HG03571 (cell line): ENCODE measurements around the gene PLEKHA4.

Experiments
- ATAC-seq: cut with Tn5 transposase; IDR thresholded peaks from one replicate; pipeline ENCODE4 v1.9.1; 2021; ENCODE audit not compliant: unreplicated experiment

PLEKHA4 gene

DNA sequence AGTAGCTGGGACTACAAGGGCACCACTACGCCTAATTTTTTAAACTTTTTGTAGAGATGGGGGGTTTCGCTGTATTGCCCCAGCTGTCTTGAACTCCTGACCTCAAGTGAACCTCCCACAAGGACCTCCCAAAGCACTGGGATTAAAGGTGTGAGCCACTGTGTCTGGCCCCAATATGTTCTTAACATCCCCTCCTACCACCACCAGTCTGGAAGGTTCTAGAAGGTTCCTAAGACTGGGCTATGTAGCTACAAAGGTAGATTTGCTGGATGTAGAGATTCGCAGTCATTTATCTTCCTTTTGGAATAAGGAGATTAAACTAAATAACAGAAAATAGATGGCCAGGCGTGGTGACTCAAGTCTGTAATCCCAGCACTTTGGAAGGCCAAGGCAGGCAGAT, 37.5 kb downstream of the PLEKHA4 start:
- ATAC-seq = no peak

DNA sequence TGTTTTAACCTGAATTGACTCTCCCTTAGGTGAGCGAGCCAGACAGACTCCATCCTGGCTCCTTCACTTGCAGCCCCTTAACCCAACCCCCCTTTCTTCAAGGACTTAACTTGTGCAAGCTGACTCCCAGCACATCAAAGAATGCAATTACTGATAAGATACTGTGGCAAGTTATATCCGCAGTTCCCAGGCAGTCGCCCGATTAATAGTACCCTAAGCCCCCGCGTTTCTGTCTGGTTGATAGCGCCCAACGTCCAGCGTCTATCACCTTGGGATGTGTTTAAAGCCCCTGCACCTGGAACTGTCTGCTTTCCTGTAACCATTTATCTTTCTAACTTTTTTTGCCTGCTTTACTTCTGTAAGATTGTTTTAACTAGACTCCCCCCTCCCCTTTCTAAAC, 38.3 kb downstream of the PLEKHA4 start:
- ATAC-seq = no peak

GRCh38 chr19:48826606-48827020, 41.8 kb downstream of the PLEKHA4 start:
- no peak for ATAC-seq

GRCh38 chr19:48822514-48822913, 45.9 kb downstream of the PLEKHA4 start:
- no peak for ATAC-seq

DNA sequence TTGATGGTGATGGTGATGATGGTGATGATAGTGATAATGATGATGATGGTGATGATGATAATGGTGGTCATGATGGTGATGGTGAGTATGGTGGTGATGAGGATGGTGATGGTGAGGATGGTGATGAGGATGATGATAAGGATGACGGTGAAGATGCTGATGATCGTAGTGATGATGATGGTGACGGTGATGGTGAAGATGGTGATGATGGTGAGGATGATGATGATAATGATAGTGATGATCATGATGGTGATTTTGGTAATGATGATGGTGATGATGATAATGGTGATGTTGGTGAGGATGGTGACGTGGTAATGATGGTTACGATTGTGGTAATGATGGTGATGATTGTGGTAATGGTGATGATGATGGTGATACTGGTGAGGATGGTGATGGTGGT, 46.8 kb downstream of the PLEKHA4 start:
- ATAC-seq = no peak

- no peak for ATAC-seq
Observed at GRCh38 chr19:48819366-48819816, 49.0 kb downstream of the PLEKHA4 start.

GRCh38 chr19:48818234-48818820, 50.1 kb downstream of the PLEKHA4 start:
- no peak for ATAC-seq

DNA sequence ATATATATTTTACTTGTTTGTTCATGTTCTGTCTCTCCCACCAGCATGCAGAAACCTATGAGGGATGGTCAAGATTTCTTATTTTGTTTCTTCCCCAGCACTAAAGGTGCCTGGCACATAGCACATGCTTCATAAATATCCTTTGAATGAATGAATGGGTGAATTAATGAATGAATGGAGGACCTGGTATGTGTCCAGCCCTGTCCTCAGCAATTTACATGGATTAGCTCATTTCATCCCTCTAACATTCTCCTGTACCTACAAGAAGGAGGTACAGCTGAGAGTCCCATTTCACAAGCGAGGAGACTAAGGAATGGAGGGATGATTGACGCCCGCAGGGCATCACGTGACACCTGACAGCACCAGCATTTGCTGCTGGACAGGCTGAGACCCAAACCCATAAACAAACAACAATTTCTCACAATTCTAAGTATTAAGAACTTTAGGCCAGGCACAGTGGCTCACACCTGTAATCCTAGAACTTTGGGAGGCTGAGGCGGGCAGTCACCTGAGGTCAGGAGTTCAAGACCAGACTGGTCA, 50.8 kb downstream of the PLEKHA4 start:
- ATAC-seq = no peak

DNA sequence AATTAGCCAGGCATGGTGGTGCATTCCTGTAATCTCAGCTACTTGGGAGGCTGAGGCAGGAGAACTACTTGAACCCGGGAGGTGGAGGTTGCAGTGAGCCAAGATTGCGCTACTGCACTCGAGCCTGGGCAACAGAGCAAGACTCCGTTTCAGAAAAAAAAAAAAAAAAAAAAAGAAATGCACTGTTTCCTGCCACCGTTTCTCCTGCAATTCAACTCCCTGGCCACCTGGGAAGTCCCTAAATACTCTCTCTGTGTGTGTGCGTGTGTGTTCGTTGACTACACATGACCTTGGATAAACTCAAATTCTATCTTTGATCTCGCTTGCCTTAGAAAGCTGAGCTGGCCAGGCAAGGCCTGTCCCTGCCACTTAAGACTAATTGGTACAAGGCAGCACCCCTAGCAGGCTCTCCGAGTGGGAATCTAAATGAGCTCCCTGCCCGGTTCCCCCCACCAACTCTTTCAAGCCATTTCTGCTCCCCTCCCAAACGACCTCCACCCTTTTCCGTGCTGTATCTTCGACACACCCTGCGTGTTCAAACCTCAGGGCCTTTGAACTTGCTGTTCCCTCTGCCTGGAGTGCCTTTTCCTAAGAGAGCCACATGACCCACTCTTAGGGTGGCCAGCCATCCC, 52.4 kb downstream of the PLEKHA4 start:
- no peak for ATAC-seq

GRCh38 chr19:48814895-48815294, 53.5 kb downstream of the PLEKHA4 start:
- ATAC-seq = no peak

DNA sequence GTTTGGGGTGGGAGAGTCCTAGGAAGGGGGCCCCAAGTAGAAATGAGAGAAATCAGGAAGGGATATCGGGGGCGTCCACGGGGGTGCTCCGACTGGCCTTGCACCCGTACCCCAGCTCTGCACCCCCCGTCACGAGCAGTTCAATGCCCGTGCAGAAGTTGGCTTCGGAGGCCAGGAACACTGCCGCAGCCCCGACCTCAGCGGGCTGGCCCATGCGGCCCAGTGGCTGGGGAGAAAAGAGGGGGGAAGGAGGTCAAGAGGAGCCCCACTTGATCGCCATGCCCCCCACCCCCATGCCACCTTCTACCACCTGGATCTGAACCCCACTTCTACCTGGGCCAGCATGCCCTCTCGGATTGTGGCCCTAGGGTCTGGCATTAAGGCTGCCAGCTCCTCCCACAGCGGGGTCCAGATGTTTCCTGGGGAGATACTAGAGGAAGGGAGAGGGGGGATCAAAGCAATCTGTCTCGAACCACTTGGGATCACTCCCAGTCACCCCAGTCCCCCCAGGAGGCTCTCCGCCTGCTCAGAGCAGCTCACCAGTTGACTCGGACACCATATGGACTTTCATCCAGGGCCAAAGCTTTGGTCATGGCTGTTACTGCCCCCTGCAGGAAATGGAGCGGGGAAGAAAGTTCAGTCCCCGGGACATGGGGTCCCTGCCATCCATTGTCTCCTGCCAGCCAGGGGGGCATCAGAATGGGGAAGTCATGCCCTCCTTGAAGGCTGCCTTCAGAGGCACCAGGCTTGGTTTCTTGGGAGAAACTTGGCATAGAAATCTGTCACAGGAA, 55.1 kb downstream of the PLEKHA4 start:
- no peak for ATAC-seq

DNA sequence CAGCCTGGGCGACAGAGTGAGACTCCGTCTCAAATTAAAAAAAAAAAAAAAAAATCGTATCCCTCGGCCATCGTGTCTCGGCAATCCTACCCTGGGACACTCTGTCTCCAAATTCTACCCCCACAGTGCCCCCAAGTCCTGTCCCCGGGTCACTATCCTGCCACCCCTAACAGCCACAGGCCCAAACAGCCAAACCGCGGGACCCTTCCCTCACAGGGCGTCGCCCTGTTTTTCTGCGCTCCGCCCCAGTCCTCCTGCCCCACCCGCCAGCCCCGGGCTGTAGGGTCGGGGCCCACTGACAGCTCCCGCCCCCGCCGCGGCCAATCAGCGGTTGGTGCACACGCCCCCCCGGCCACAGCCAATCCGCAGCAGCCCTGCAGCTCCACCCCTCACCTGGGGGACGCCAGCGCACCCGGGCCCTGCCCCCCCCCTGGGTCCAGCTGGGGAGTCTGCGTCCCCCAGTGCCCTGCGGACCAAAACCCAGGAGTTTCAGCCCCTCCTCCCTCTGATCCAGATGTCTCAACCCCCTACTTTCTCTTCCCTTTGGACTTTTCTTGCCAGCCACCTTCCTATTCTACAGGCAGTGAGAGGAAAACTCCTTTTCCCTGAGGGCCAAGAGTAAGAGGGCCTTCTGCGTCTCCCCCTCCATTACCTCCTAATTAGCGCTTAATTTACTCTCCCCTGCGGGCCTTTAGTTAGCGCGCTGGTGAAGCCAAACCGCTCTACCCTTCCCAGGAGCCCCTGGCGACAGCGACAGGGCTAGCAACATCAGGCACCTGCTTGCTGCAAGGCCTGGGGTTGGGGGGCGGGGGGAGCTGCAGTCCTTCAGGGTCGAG, 56.1 kb downstream of the PLEKHA4 start:
- ATAC-seq = no peak

GRCh38 chr19:48810151-48810550, 58.3 kb downstream of the PLEKHA4 start:
- ATAC-seq = no peak

GRCh38 chr19:48807590-48808308, 60.7 kb downstream of the PLEKHA4 start:
- ATAC-seq = no peak

DNA sequence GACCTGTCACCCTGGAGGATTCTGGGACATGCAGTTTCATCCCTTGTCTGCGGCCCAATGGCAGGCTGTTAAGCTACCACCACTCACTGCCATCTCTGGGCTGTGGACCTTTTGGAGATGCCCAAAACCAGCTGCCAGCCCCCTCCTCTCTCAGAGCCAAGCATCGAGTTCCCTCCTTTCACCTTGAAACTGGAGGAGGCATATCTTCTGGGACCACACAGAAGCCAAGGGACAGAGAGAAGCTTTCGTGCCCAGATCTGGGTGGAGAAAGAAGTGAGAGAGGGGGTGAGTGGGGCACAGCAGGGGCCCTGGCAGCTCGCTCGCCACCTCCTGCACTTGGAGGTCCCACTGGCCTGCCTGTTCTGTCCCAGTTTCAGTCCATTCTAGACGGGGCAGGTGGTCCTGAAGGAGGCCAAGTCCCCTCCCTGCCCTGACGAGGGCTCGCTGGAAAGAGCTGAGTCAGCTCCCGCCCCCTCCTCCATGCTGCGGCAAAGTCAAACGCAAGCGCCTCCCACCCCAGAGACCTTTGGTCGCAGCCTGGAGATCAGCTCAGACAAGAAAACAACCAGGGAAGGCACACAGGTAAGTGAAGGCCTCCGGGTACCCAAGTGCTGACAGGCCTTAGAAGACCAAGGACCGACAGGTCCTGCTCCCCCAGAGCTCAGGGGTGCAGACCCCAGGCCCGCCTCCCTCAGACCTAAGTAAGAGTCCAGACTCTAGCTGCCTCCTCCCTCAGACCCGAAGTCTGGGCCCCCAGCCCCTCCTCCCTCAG, 61.4 kb downstream of the PLEKHA4 start:
- ATAC-seq = no peak

- ATAC-seq = no peak
Observed at GRCh38 chr19:48806518-48806817, 61.9 kb downstream of the PLEKHA4 start.

- ATAC-seq = no peak
Observed at GRCh38 chr19:48805452-48805851, 63.0 kb downstream of the PLEKHA4 start.

DNA sequence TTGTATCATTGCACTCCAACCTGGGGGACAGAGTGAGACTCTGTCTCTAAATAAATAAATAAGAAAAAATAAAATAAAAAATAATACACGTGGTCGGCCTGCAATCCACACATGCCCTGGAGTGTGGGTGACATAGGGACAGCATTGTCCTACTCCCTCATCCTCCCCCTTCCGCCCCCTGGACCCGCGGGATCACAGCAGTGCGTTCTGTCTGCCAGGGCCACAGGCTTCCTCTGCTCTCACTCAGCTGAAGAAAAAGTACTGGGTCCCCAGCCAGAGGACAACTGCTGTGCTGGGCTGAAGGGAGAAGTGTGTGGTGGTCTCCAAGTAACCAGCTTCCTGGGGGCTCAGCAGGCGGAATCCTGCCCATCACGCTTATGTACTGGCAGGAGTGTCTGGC, 63.9 kb downstream of the PLEKHA4 start:
- no peak for ATAC-seq

- ATAC-seq = no peak
Observed at GRCh38 chr19:48802623-48803022, 65.8 kb downstream of the PLEKHA4 start.
